GM12878 (cell line): ENCODE measurements around the gene MAP3K21.

ENCODE experiments used
- CTCF ChIP-seq, 3 experiments: IDR thresholded peaks in 2 of 3; conservative IDR thresholded peaks in 1 of 3; 2 replicates each; pipeline ENCODE4 v1.5.1; 2011; ENCODE audit warnings: low read depth in 3 of 3, low read length in 3 of 3, mild to moderate bottlenecking in 3 of 3, control low read depth in 2 of 3, moderate library complexity in 2 of 3, inconsistent platforms in 1 of 3, mixed read lengths in 1 of 3; ENCODE audit not compliant: control insufficient read depth in 2 of 3, insufficient read depth in 1 of 3; ENCODE audit errors: extremely low read depth in 1 of 3
- ESRRA ChIP-seq: IDR thresholded peaks from 2 replicates; pipeline ENCODE4 v1.6.1; 2012; ENCODE audit warnings: mild to moderate bottlenecking, low read length, improper control_type of control experiment
- IRF3 ChIP-seq: fragments of 450-650 bp; IDR thresholded peaks from 2 replicates; pipeline ENCODE4 v1.6.1; 2014; ENCODE audit warnings: mild to moderate bottlenecking
- POLR2AphosphoS5 ChIP-seq: IDR thresholded peaks from 2 replicates; pipeline ENCODE4 v1.6.1; 2011; ENCODE audit warnings: mild to moderate bottlenecking, low read length, inconsistent platforms

DNA sequence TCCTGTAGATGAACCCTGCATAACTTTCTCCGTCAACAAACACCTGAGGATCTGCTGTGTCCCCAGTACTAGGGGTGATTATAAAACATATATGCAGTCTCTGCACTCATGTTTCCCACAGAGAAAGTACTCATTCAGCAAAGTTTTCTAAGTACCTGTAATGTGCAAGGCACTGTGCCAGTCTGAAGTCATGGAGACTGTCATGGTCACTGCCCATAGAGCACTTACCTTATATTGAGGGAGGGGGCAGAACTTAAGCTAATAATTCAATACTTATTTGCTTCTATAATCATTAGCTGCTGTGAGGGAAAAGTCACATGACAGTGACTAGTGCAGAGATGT is 41.2 kb downstream of the MAP3K21 start:
- TF ChIP-seq CTCF (IDR thresholded peaks at IDR 0.05 in 2 of 3, conservative IDR thresholded peaks at IDR 0.05 in 1 of 3; ENCODE audit: control insufficient read depth in 2 of 3, extremely low read depth in 1 of 3, insufficient read depth in 1 of 3, low read depth in 3 of 3, low read length in 3 of 3) (no peak), IRF3 (no peak), POLR2AphosphoS5 (no peak), ESRRA (no peak)
